ENCODE data around the gene HDGF. TPM values are rescaled to one million over a fixed set of nuclear protein-coding genes. Genes with fewer than 3 reads are reported as not detected.

HDGF gene
- total and polyA plus RNA-seq, 2 experiments from 2014 or later = 106 to 251 TPM

GRCh38 chr1:156748670-156749418, 2.6 kb downstream of the HDGF start:
- Mint-ChIP-seq H3K9me3 (no peaks in the 10 kb centered on the region; the same call in 1 of the 3 replicates), H3K36me3 (ENCODE audit: low read depth) (peaks cover 41% of the 10 kb centered on the region), H3K4me1 (peaks cover 62% of the 10 kb centered on the region), H3K4me3 (peak overlapping the region; percentile 89), H3K27ac (peak overlapping the region; percentile 73), H3K27me3 (ENCODE audit: insufficient read depth, low read depth, poor library complexity) (peaks cover 24% of the 10 kb centered on the region)
- peaks cover 16% of the 10 kb centered on the region for H4K20me1 ChIP-seq (replicated peaks; ENCODE audit: insufficient read depth)
- H3K4me1 ChIP-seq (ENCODE audit: insufficient read depth) = peaks cover 54% of the 10 kb centered on the region
- peak overlapping the region; percentile 98 for H3K27ac ChIP-seq (ENCODE audit: low read depth)
- no peaks in the 10 kb centered on the region for H3K9me2 ChIP-seq (ENCODE audit: insufficient read depth)
- no peaks in the 10 kb centered on the region for H3K36me3 ChIP-seq (ENCODE audit: insufficient read depth)
- H3K4me3 ChIP-seq = peak overlapping the region; percentile 99
- peaks cover 75% of the 10 kb centered on the region for H3K79me2 ChIP-seq (replicated peaks; ENCODE audit: insufficient read depth)
- DNase-seq (ENCODE audit: low spot score) (no peak), ATAC-seq (no peak)
- peaks cover 43% of the 10 kb centered on the region for H3F3A ChIP-seq (replicated peaks; ENCODE audit: low read depth)
- H3K27me3 ChIP-seq (ENCODE audit: insufficient read depth) = no peaks in the 10 kb centered on the region
- TF ChIP-seq STAT1 (IDR thresholded peaks at IDR 0.05; ENCODE audit: unreplicated experiment) (no peak), NANOG (IDR thresholded peaks at IDR 0.05; ENCODE audit: borderline replicate concordance) (no peak), JUNB (IDR thresholded peaks at IDR 0.05; ENCODE audit: unreplicated experiment) (no peak), EZH2 (IDR thresholded peaks at IDR 0.05; ENCODE audit: low read depth, unreplicated experiment) (no peak), CTCF (conservative IDR thresholded peaks at IDR 0.05; ENCODE audit: low read depth in 2 of 2) (no peak), CREB1 (CRISPR knock-in tag; IDR thresholded peaks at IDR 0.05; ENCODE audit: low read depth) (no peak), ZNF331 (CRISPR knock-in tag; IDR thresholded peaks at IDR 0.05; ENCODE audit: low read depth) (no peak), EZH2phosphoT487 (IDR thresholded peaks at IDR 0.05; ENCODE audit: unreplicated experiment) (no peak), REST (IDR thresholded peaks at IDR 0.05; ENCODE audit: unreplicated experiment) (no peak), POLR2AphosphoS5 (IDR thresholded peaks at IDR 0.05; ENCODE audit: low read depth) (no peak), ETS1 (IDR thresholded peaks at IDR 0.05) (no peak), ZNF114 (CRISPR knock-in tag; IDR thresholded peaks at IDR 0.05) (no peak)
- TF ChIP-seq, protein P1, sequence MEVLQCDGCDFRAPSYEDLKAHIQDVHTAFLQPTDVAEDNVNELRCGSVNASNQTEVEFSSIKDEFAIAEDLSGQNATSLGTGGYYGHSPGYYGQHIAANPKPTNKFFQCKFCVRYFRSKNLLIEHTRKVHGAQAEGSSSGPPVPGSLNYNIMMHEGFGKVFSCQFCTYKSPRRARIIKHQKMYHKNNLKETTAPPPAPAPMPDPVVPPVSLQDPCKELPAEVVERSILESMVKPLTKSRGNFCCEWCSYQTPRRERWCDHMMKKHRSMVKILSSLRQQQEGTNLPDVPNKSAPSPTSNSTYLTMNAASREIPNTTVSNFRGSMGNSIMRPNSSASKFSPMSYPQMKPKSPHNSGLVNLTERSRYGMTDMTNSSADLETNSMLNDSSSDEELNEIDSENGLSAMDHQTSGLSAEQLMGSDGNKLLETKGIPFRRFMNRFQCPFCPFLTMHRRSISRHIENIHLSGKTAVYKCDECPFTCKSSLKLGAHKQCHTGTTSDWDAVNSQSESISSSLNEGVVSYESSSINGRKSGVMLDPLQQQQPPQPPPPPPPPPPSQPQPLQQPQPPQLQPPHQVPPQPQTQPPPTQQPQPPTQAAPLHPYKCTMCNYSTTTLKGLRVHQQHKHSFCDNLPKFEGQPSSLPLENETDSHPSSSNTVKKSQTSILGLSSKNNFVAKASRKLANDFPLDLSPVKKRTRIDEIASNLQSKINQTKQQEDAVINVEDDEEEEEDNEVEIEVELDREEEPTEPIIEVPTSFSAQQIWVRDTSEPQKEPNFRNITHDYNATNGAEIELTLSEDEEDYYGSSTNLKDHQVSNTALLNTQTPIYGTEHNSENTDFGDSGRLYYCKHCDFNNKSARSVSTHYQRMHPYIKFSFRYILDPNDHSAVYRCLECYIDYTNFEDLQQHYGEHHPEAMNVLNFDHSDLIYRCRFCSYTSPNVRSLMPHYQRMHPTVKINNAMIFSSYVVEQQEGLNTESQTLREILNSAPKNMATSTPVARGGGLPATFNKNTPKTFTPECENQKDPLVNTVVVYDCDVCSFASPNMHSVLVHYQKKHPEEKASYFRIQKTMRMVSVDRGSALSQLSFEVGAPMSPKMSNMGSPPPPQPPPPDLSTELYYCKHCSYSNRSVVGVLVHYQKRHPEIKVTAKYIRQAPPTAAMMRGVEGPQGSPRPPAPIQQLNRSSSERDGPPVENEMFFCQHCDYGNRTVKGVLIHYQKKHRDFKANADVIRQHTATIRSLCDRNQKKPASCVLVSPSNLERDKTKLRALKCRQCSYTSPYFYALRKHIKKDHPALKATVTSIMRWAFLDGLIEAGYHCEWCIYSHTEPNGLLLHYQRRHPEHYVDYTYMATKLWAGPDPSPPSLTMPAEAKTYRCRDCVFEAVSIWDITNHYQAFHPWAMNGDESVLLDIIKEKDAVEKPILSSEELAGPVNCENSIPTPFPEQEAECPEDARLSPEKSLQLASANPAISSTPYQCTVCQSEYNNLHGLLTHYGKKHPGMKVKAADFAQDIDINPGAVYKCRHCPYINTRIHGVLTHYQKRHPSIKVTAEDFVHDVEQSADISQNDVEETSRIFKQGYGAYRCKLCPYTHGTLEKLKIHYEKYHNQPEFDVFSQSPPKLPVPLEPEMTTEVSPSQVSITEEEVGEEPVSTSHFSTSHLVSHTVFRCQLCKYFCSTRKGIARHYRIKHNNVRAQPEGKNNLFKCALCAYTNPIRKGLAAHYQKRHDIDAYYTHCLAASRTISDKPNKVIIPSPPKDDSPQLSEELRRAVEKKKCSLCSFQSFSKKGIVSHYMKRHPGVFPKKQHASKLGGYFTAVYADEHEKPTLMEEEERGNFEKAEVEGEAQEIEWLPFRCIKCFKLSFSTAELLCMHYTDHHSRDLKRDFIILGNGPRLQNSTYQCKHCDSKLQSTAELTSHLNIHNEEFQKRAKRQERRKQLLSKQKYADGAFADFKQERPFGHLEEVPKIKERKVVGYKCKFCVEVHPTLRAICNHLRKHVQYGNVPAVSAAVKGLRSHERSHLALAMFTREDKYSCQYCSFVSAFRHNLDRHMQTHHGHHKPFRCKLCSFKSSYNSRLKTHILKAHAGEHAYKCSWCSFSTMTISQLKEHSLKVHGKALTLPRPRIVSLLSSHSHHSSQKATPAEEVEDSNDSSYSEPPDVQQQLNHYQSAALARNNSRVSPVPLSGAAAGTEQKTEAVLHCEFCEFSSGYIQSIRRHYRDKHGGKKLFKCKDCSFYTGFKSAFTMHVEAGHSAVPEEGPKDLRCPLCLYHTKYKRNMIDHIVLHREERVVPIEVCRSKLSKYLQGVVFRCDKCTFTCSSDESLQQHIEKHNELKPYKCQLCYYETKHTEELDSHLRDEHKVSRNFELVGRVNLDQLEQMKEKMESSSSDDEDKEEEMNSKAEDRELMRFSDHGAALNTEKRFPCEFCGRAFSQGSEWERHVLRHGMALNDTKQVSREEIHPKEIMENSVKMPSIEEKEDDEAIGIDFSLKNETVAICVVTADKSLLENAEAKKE (CRISPR knock-in tag; IDR thresholded peaks at IDR 0.05) = no peak
- H2AFZ ChIP-seq = no peak overlapping the region
- peak overlapping the region; percentile 100 for H3K4me2 ChIP-seq

All from GM23338 (cell line).